Measurements from ENCODE around the gene CLDN15.

CLDN15 gene

GRCh38 chr7:101195884-101196283 lies 41.7 kb downstream of the CLDN15 start:
- Histone ChIP-seq H3K4me3 (ENCODE audit: extremely low read depth, insufficient read depth, low read length, poor library complexity, severe bottlenecking) (no peak overlapping the region), H3K27ac (ENCODE audit: low read depth, low read length, severe bottlenecking) (no peak overlapping the region), H3K4me1 (ENCODE audit: control insufficient read depth, insufficient read depth, low read length, poor library complexity, severe bottlenecking) (peaks cover 2% of the 10 kb centered on the region), H3K9me3 (ENCODE audit: control insufficient read depth, low read length) (no peaks in the 10 kb centered on the region), H3K36me3 (ENCODE audit: control insufficient read depth, insufficient read depth, low read length) (no peaks in the 10 kb centered on the region)
- 91 to 94% methylated on average over 14 of the region's 17 CpGs for WGBS, 2 experiments (ENCODE audit: insufficient coverage in 2 of 2)

- H3K27ac ChIP-seq (ENCODE audit: low read depth, low read length, severe bottlenecking), result no peak overlapping the region
- H3K9me3 ChIP-seq (ENCODE audit: control insufficient read depth, low read length), result no peaks in the 10 kb centered on the region
- no peak overlapping the region for H3K4me3 ChIP-seq (ENCODE audit: extremely low read depth, insufficient read depth, low read length, poor library complexity, severe bottlenecking)
- H3K4me1 ChIP-seq (ENCODE audit: control insufficient read depth, insufficient read depth, low read length, poor library complexity, severe bottlenecking), result no peaks in the 10 kb centered on the region
- no peaks in the 10 kb centered on the region for H3K36me3 ChIP-seq (ENCODE audit: control insufficient read depth, insufficient read depth, low read length)
- 29 to 84% methylated on average over 1 to 8 of the region's 8 CpGs for WGBS, 2 experiments (ENCODE audit: insufficient coverage in 2 of 2)
Observed at GRCh38 chr7:101189109-101189508, 48.5 kb downstream of the CLDN15 start.

GRCh38 chr7:101186844-101187428 lies 50.7 kb downstream of the CLDN15 start:
- no peak overlapping the region for H3K27ac ChIP-seq (ENCODE audit: low read depth, low read length, severe bottlenecking)
- 91 to 100% methylated on average over 3 of the region's 4 CpGs for WGBS, 2 experiments (ENCODE audit: insufficient coverage in 2 of 2)
- H3K9me3 ChIP-seq (ENCODE audit: control insufficient read depth, low read length), result no peaks in the 10 kb centered on the region
- no peaks in the 10 kb centered on the region for H3K36me3 ChIP-seq (ENCODE audit: control insufficient read depth, insufficient read depth, low read length)
- H3K4me3 ChIP-seq (ENCODE audit: extremely low read depth, insufficient read depth, low read length, poor library complexity, severe bottlenecking), result no peak overlapping the region
- H3K4me1 ChIP-seq (ENCODE audit: control insufficient read depth, insufficient read depth, low read length, poor library complexity, severe bottlenecking), result no peaks in the 10 kb centered on the region

GRCh38 chr7:101186194-101186593 lies 51.4 kb downstream of the CLDN15 start:
- Histone ChIP-seq H3K4me3 (ENCODE audit: extremely low read depth, insufficient read depth, low read length, poor library complexity, severe bottlenecking) (no peak overlapping the region), H3K4me1 (ENCODE audit: control insufficient read depth, insufficient read depth, low read length, poor library complexity, severe bottlenecking) (no peaks in the 10 kb centered on the region), H3K36me3 (ENCODE audit: control insufficient read depth, insufficient read depth, low read length) (no peaks in the 10 kb centered on the region), H3K27ac (ENCODE audit: low read depth, low read length, severe bottlenecking) (no peak overlapping the region), H3K9me3 (ENCODE audit: control insufficient read depth, low read length) (no peaks in the 10 kb centered on the region)
- WGBS, 2 experiments (ENCODE audit: insufficient coverage in 2 of 2), result 91 to 95% methylated on average over 5 to 6 of the region's 6 CpGs

GRCh38 chr7:101185258-101185839 lies 52.3 kb downstream of the CLDN15 start:
- no peak overlapping the region for H3K27ac ChIP-seq (ENCODE audit: low read depth, low read length, severe bottlenecking)
- H3K9me3 ChIP-seq (ENCODE audit: control insufficient read depth, low read length), result no peaks in the 10 kb centered on the region
- WGBS, 2 experiments (ENCODE audit: insufficient coverage in 2 of 2), result 63 to 69% methylated on average over 4 to 5 of the region's 5 CpGs
- no peak overlapping the region for H3K4me3 ChIP-seq (ENCODE audit: extremely low read depth, insufficient read depth, low read length, poor library complexity, severe bottlenecking)
- no peaks in the 10 kb centered on the region for H3K36me3 ChIP-seq (ENCODE audit: control insufficient read depth, insufficient read depth, low read length)
- no peaks in the 10 kb centered on the region for H3K4me1 ChIP-seq (ENCODE audit: control insufficient read depth, insufficient read depth, low read length, poor library complexity, severe bottlenecking)
